GM18502 (cell line): ENCODE measurements around the gene SNCB.

Source experiments
- ATAC-seq: cut with Tn5 transposase; IDR thresholded peaks from one replicate; pipeline ENCODE4 v1.9.1; 2021; ENCODE audit warnings: mild to moderate bottlenecking; ENCODE audit not compliant: unreplicated experiment, poor library complexity

Gene SNCB

GRCh38 chr5:176581361-176581760 is 49.0 kb downstream of the SNCB start:
- no peak for ATAC-seq

DNA sequence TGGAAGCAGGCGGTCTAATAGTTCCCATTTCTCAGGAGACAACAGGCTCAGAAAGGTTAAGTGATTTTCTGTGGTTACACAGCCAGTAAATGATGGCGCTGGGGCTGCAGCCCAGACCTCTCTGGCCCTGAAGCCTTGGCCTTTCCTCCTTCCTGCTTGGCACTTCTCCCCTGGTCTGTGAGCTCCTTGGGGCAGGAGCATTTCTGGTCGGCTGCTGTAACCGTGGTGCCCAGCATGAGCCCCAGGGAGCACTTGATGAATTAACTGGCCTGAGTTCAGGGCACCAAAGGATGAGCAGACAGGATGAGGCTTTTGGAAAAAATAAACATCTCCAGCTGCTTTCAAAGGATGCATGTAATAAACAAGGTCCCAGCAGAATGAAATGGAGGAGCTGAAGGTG is 51.0 kb downstream of the SNCB start:
- no peak for ATAC-seq

GRCh38 chr5:176578391-176578808 is 51.9 kb downstream of the SNCB start:
- ATAC-seq = no peak

DNA sequence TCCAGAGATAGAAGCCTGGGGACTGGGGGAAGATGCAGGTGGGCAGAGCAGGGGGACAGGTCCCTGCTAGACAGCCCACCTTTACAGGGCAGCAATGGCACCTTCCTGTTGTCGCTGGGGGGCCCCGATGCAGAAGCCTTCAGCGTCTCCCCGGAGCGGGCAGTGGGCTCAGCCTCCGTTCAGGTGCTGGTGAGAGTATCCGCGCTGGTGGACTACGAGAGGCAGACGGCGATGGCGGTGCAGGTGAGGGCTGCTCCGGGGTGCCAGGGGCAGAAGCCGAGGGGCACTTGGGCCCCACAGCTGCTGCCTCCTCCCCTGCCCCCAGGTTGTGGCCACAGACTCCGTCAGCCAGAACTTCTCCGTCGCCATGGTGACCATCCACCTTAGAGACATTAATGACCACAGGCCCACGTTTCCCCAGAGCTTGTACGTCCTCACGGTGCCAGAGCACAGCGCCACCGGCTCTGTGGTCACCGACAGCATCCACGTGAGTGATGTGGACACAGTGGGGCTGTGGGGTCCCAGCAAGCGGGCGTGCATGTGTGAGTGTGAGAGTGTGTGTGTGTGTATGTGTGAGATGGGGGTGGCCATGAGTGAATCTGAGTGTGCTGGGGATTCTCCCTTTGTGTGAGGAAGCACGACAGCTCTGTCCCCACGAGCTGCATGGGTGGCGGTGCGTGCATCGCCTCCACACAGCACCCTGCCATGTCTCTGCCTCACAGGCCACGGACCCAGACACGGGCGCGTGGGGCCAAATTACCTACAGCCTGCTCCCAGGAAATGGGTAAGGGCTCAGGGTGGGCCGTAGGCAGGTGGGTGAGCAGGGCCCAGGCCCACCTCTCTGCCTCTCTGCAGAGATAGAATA is 52.8 kb downstream of the SNCB start:
- ATAC-seq = no peak

DNA sequence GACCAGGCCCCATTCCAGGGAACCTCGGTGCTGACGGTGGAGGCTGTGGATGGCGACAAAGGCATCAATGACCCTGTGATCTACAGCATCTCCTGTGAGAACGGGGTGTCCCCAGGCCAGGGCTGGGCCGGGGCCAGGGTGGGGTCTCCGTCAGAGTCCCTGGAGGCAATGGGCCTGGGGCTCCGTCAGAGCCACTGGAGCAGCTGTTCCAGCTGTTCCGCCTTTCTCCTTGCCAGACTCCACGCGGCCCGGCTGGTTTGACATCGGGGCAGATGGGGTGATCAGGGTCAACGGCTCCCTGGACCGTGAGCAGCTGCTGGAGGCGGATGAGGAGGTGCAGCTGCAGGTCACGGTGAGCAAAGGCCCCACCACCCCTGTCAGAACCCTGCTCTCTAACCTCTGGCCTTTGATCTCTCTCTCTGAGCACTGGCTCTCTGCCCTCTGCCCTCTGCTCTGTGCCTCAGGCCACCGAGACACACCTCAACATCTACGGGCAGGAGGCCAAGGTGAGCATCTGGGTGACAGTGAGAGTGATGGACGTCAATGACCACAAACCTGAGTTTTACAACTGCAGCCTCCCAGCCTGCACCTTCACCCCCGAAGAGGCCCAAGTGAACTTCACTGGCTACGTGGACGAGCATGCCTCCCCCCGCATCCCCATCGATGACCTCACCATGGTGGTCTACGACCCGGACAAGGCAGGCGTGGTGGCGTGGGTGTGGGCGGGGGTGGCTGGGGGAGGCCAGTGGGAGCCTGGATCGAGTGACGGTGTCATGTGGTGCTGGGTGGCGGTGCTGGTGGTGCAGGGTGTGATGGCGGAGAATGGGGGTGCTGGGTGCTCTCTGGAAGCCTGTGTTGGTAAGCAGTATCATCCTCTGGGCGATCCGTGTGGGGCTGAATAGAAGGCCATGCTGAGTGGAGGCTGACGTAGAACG is 54.6 kb downstream of the SNCB start:
- no peak for ATAC-seq

- no peak for ATAC-seq
Observed at GRCh38 chr5:176575066-176575465, 55.3 kb downstream of the SNCB start.

GRCh38 chr5:176574297-176574591 is 56.1 kb downstream of the SNCB start:
- no peak for ATAC-seq

- ATAC-seq = no peak
Observed at GRCh38 chr5:176573564-176574296, 56.6 kb downstream of the SNCB start.
